ENCODE results near the gene SEMA6C.
"Not testable (repeated sequence)": the region's sequence is repeated elsewhere in the genome, so short reads cannot be mapped to it uniquely, and the experiment has no call there.

Gene SEMA6C

DNA sequence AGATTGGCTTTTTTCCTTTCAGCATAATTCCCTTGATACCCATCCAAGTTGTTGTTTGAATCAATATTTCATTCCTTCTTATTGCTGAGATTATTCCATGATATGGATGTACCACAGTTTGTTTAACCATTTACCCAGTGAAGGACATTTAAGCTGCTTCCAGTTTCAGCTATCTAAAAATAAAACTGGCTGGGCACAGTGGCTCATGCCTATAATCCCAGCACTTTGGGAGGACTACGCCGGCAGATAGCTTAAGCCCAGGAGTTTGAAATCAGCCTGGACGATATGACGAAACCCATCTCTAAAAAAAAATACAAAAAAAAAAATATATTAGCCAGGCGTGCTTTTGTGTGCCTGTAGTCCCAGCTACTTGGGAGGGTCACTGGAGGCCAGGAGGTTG is 32.6 kb downstream of the SEMA6C start:
- no peak for DNase-seq

DNA sequence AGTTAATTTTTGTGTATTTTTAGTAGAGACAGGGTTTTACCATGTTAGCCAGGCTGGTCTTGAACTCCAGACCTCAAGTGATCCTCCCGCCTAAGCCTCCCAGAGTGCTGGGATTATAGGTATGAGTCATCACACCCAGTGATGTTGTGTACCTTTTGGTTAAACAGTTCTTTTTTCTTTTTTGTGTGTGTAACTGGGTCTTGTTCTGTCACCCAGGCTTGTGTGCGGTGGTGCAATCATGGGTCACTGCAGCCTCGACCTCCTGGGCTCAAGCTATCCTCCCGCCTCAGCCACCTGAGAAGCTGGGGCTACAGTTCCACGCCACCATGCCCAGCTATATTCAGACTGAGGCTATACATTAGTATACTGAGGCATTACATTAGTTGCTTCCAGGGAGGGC is 38.1 kb downstream of the SEMA6C start:
- DNase-seq: no peak

DNA sequence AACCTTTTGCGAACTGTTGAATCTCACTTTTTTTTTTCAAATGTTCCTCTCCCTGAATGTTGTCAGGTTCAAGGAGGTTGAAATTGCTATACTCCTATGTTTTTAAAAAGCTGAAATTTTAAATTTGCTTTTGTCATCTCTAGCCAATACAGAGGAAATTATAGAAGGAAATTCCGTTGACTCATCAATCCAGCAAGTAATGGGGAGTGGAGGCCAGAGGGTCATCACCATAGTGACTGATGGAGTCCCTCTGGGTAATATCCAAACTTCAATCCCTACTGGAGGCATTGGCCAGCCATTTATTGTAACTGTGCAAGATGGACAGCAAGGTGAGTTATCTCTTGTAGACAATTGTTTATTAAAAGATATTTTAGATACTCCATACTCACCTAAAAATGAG is 39.5 kb downstream of the SEMA6C start:
- DNase-seq: no peak

DNA sequence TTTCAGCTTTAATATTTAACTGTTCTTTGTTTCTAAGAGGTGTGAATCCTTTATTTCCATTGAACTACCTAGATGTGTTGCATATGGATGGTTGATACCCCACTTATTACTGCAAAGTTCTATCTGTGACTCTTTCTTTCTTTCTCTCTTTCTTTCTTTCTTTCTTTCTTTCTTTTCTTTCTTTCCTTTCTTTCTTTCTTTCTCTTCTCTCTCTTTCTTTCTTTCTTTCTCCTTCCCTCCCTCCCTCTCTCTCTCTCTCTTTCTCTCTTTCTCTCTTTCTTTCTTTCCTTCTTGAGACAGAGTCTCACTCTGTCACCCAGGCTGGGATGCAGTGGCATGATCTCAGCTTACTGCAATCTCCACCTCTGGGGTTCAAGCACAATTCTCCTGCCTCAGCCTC is 41.8 kb downstream of the SEMA6C start:
- no peak for DNase-seq

DNA sequence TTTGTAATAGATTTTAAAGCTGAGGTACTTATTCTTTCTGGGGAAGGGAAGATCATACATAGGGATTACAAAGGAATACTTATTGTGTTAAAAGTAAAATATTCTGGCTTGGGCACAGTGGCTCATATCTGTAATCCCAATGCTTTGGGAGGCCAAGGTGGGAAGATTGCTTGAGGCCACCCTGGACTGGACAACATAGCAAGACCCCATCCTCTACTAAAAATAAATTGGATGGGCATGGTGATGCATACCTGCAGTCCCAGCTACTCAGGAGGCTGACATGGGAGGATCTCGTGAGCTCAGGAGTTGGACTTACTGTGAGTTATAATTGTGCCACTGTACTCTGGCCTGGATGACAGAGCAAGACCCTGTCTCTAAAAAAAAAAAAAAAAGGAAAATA is 48.3 kb downstream of the SEMA6C start:
- no peak for DNase-seq

DNA sequence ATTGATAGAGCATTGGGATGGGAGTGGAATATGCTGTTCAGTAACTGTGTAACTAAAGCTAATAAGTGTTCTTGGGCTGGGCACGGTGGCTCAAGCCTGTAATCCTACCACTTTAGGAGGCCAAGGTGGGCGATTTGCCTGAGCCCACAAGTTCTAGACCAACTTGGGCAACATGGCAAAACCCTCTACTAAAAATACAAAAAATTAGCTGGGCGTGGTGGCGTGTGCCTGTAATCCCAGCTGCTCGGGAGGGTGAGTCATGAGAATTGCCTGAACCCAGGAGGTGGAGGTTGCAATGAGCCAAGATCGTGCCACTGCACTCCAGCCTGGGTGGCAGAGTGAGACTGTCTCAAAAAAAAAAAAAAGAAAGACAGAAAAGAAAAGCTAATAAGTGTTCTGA is 49.0 kb downstream of the SEMA6C start:
- DNase-seq: not testable (repeated sequence)

DNA sequence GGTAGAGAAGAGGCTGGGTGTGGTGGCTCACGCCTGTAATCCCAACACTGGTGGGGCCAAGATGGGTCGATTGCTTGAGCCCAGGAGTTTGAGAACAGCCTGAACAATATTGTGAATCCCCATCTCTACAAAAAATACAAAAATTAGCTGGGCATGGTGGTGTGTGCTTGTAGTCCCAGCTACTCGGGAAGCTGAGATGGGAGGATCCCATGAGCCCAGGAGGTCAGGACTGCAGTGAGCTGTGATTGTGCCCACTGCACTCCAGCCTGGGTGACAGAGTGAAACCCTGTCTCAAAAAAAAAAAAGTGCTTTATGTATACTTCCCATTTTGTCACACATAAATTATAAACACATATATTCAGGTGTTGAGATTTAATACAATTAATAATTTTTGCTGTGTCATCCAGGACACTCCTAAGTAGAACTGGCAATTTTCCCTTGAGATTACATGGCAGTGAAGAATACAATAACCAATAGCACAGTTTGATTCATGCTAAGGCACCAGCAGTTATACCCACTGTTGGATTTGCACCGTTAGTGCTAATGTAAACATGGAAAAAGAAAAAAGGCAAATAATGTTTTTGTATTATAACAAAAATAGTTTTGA is 60.4 kb downstream of the SEMA6C start:
- no peak for DNase-seq
